ENCODE measurements around the gene MLLT6. TPM values are rescaled to one million over a fixed set of nuclear protein-coding genes. Genes with fewer than 3 reads are reported as not detected.
A peak's percentile ranks its signal among the peaks of the same experiment; 100 is the strongest.

Gene MLLT6
- total RNA-seq, 1 experiment from 2014 or later = 72.5 TPM

DNA sequence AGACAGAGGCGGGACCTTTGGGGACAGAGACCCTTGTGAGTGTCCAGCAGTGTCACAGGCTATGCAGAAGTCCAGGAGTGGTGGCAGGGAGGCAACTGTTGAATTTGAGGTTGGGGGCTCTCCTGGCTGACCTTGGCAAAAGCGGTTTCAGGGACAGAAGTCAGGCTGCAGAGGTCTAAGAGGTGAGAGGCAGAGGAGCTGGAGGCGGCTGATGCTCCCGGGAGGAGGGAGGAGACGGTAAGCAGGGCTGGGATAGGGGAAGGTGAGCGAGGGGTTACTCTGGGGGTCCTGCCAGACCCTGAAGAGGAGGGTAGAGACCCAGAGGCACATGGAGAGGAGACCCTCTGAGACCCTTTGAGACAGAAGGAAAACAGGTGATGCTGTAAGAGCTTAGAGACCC, 35.6 kb upstream of the MLLT6 start:
- Histone ChIP-seq H3K9me3 (no peaks in the 10 kb centered on the region), H3K4me1 (peaks cover 17% of the 10 kb centered on the region), H3K27me3 (replicated peaks; ENCODE audit: control insufficient read depth, insufficient read depth, low read length) (no peaks in the 10 kb centered on the region), H3K36me3 (ENCODE audit: control insufficient read depth, insufficient read depth, low read length) (no peaks in the 10 kb centered on the region), H3K4me3 (ENCODE audit: low read depth, low read length) (no peak overlapping the region)
- POLR2A ChIA-PET = no interaction called here
- H3K4me3 Mint-ChIP-seq (ENCODE audit: unreplicated experiment) = no peak overlapping the region
- H3K27me3 Mint-ChIP-seq (ENCODE audit: insufficient read depth, unreplicated experiment) = peaks cover 3% of the 10 kb centered on the region
- no peaks in the 10 kb centered on the region for H3K9me3 Mint-ChIP-seq (ENCODE audit: unreplicated experiment)
- TF ChIP-seq, protein P1, sequence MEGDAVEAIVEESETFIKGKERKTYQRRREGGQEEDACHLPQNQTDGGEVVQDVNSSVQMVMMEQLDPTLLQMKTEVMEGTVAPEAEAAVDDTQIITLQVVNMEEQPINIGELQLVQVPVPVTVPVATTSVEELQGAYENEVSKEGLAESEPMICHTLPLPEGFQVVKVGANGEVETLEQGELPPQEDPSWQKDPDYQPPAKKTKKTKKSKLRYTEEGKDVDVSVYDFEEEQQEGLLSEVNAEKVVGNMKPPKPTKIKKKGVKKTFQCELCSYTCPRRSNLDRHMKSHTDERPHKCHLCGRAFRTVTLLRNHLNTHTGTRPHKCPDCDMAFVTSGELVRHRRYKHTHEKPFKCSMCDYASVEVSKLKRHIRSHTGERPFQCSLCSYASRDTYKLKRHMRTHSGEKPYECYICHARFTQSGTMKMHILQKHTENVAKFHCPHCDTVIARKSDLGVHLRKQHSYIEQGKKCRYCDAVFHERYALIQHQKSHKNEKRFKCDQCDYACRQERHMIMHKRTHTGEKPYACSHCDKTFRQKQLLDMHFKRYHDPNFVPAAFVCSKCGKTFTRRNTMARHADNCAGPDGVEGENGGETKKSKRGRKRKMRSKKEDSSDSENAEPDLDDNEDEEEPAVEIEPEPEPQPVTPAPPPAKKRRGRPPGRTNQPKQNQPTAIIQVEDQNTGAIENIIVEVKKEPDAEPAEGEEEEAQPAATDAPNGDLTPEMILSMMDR (IDR thresholded peaks at IDR 0.05; ENCODE audit: insufficient read depth in 1 of 2, low read depth in 1 of 2, low read length in 1 of 2, severe bottlenecking in 1 of 2, unreplicated experiment in 1 of 2) = no peak
- H3K27ac Mint-ChIP-seq (ENCODE audit: unreplicated experiment) = no peak overlapping the region
- H3K36me3 Mint-ChIP-seq (ENCODE audit: insufficient read depth, unreplicated experiment) = no peaks in the 10 kb centered on the region
- peaks cover 23% of the 10 kb centered on the region for H3K4me1 Mint-ChIP-seq (ENCODE audit: low read depth, unreplicated experiment)
- CTCF ChIA-PET = interaction anchor here (0.8 to 10.9 kb wide), 5 partner anchors 56 to 160 kb away, joined by 3 to 292 read pairs (median 6); no protein-coding TSS in a partner anchor
- DNase-seq = no peak
- BruUV-seq (replicated peaks) = no TSS peak
- intact Hi-C loops (cut with micrococcal nuclease; ENCODE audit: unreplicated experiment) = loop anchor here (5.0 to 10.0 kb wide), 2 partner anchors 157 to 245 kb away; partner anchors contain the start of gene ARHGAP23

DNA sequence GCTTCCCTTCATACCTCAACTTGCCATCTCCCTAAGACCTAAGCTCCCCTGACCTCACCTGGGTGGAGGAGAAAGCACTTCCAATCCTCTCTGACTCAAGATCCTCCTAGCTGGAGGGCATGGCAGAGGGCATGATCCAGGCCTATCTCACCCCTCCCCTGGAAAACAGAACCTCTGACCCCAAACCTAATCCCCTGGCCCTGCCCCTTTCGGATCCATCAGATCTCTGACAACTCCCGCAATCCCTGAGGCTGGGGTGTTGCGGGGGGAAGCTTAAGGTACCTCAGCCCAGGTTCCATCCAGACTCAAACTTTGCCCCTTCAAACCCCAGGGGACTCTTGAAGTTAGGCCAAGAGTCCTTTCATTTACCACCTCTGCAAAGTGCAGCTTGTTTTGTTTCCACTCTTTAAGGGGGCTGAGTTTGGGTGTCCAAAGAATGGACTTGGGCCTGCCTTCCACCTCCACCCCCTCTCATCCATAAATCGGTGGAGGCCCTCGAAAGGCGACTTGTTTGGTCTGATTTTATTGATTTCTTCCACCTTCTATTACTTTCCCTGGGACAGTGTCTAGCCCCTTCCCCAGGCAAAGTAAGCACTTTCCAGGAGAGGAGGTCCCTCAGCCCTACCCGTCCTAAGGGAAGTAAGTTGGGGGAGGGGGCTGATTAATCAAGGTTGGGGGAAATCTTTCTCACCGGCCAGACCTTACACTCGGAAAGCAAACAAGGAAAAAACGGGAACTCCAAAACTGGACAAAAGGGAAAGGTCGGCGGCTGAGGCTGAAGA, 32.9 kb upstream of the MLLT6 start:
- no peaks in the 10 kb centered on the region for H3K9me3 Mint-ChIP-seq (ENCODE audit: unreplicated experiment)
- no peak overlapping the region for H3K4me3 ChIP-seq (ENCODE audit: low read depth, low read length)
- DNase-seq = peak in 1 of 2 experiments; percentile 32
- peak overlapping the region; percentile 71 for H3K4me3 Mint-ChIP-seq (ENCODE audit: unreplicated experiment)
- peaks cover 40% of the 10 kb centered on the region for H3K4me1 Mint-ChIP-seq (ENCODE audit: low read depth, unreplicated experiment)
- ChIA-PET CTCF (interaction anchor here (0.6 to 1.5 kb wide), 6 partner anchors 9 to 1103 kb away, joined by 3 to 10 read pairs (median 4); no protein-coding TSS in a partner anchor), POLR2A (no interaction called here)
- TSS peak; percentile 51 for BruUV-seq (replicated peaks)
- H3K9me3 ChIP-seq = no peaks in the 10 kb centered on the region
- no peaks in the 10 kb centered on the region for H3K36me3 ChIP-seq (ENCODE audit: control insufficient read depth, insufficient read depth, low read length)
- H3K27me3 ChIP-seq (replicated peaks; ENCODE audit: control insufficient read depth, insufficient read depth, low read length) = no peaks in the 10 kb centered on the region
- no peak overlapping the region for H3K27ac Mint-ChIP-seq (ENCODE audit: unreplicated experiment)
- peaks cover 38% of the 10 kb centered on the region for H3K4me1 ChIP-seq
- intact Hi-C loops (cut with micrococcal nuclease; ENCODE audit: unreplicated experiment) = no loop called here
- peaks cover 4% of the 10 kb centered on the region for H3K36me3 Mint-ChIP-seq (ENCODE audit: insufficient read depth, unreplicated experiment)
- TF ChIP-seq, protein P1 (IDR thresholded peaks at IDR 0.05; ENCODE audit: insufficient read depth in 1 of 2, low read depth in 1 of 2, low read length in 1 of 2, severe bottlenecking in 1 of 2, unreplicated experiment in 1 of 2) = no peak
- H3K27me3 Mint-ChIP-seq (ENCODE audit: insufficient read depth, unreplicated experiment) = peaks cover 3% of the 10 kb centered on the region

DNA sequence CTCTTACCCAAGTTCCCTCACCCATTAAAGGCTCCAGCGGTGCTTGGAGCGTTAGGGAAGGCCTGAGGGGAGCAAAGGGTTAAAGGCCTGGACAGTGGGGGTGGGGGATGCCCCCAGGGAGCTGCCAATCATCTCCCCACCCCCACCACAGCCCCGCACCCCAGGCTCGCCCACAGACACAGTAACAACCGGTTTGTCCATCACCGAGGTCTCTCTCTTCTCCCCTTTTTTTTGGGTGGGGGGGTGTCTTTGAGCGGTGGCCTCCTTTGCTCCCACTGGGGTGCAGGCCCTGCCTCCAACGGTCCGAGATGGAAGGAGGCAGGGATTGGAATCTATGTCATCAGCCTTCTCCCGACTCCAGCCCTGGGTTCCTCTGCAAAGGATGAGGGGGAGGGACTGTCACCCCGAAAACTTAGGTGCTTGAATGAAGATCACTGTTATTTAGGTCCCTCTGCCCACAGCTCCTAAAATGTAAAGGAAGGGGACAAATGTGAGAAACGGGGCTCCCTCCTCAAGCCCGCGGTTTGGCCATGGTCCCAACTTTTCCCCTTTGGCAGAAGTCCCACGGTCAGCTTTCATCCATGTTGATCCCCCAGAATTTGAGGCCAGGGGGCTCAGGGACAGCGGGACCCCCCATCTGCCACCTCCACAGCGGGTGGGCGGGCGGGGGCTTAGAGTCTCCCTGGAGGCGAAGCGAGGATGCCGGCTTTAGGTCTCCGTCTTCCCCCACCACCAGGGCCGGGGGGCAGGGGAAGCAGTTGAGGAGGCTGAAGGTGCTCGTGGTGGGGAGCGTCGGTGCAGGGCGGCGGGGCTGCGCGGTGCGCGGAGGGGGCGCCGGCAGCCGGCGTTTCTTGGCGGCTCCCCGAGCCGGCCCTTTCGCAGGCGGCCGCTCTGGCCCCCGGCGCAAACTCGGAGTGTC, 32.0 kb upstream of the MLLT6 start:
- H3K27me3 ChIP-seq (replicated peaks; ENCODE audit: control insufficient read depth, insufficient read depth, low read length) = no peaks in the 10 kb centered on the region
- intact Hi-C loops (cut with micrococcal nuclease; ENCODE audit: unreplicated experiment) = no loop called here
- Mint-ChIP-seq H3K9me3 (ENCODE audit: unreplicated experiment) (no peaks in the 10 kb centered on the region), H3K27ac (ENCODE audit: unreplicated experiment) (no peak overlapping the region), H3K4me1 (ENCODE audit: low read depth, unreplicated experiment) (peaks cover 33% of the 10 kb centered on the region), H3K4me3 (ENCODE audit: unreplicated experiment) (peak overlapping the region; percentile 71), H3K36me3 (ENCODE audit: insufficient read depth, unreplicated experiment) (peaks cover 5% of the 10 kb centered on the region), H3K27me3 (ENCODE audit: insufficient read depth, unreplicated experiment) (peaks cover 3% of the 10 kb centered on the region)
- ChIA-PET POLR2A (no interaction called here), CTCF (interaction anchor here (0.7 to 1.1 kb wide), 2 partner anchors 115 kb away, joined by 3 to 5 read pairs; no protein-coding TSS in a partner anchor)
- no peaks in the 10 kb centered on the region for H3K36me3 ChIP-seq (ENCODE audit: control insufficient read depth, insufficient read depth, low read length)
- DNase-seq = no peak
- TF ChIP-seq, protein P1 (IDR thresholded peaks at IDR 0.05; ENCODE audit: insufficient read depth in 1 of 2, low read depth in 1 of 2, low read length in 1 of 2, severe bottlenecking in 1 of 2, unreplicated experiment in 1 of 2) = no peak
- BruUV-seq (replicated peaks) = no TSS peak
- H3K4me3 ChIP-seq (ENCODE audit: low read depth, low read length) = peak overlapping the region; percentile 90
- no peaks in the 10 kb centered on the region for H3K9me3 ChIP-seq
- peaks cover 41% of the 10 kb centered on the region for H3K4me1 ChIP-seq

Data from Caco-2 (cell line).